Stimulated activated CD4-positive, alpha-beta T cell treated with anti-CD3 and anti-CD28 coated beads, Interleukin-1b, Interleukin-23, amount 100 ng/mL, for 48 hours (primary cell): ENCODE measurements around the gene NEU1.
"Not testable (repeated sequence)": the region's sequence is repeated elsewhere in the genome, so short reads cannot be mapped to it uniquely, and the experiment has no call there.

Experiments used
- DNase-seq: peaks from one replicate; pipeline ENCODE4 v3.0.0-alpha.2; 2020

Gene NEU1

DNA sequence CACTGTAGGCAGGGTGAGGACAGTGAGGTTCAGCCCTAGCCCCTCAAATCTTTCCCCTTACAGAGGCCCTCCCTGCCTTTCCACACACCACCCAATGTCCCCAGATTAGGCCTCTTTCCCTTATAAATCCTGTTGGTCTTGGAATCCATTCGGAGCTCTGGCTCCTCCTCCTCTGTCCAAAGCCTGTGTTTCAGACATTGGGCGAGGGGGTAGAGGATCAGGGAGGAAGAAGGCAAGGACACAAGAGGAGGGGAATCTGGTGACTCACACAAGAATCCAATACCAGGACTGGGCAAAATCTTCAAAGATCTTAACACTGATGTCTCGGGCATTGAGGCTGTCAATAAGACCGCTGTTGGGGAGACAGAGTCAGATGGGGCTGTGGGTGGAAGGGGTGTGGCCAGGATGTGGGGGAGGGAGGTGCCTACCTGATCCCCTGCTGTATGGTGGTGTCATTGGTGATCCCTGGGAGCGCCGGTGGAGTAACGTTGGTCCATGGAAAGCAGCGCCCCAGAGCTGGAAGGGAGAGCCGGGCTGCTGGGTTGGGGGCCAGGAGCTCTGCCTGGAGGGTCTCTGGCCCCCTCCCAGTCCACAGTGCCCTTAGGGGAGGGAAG lies 8.5 kb upstream of the NEU1 start:
- DNase-seq: no peak

DNA sequence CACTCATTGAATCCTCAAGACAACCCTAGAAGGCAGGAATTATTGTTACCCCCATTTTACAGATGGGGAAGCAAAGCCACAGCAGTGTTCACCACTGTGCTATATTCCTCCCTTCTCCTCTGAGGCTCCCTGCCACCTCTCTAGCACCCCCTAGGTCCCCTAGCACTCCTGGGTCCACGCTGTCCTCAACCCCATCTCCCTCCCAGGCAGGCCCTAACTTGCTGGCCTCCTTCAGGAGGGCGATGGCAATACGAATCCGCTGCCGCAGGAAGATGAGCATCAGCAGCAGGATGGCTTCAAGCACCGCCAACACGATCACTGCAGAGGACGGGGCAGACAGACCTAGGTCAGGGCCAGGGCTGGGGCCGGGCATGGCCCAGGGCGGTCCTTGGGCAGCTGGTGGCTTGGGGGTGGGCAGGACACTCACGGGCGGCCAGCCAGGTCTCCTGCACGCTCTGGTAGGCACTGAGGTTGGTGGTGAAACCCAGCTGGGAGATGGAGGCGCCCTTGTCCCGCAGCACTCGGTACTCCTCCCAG lies 7.8 kb upstream of the NEU1 start:
- DNase-seq: no peak

DNA sequence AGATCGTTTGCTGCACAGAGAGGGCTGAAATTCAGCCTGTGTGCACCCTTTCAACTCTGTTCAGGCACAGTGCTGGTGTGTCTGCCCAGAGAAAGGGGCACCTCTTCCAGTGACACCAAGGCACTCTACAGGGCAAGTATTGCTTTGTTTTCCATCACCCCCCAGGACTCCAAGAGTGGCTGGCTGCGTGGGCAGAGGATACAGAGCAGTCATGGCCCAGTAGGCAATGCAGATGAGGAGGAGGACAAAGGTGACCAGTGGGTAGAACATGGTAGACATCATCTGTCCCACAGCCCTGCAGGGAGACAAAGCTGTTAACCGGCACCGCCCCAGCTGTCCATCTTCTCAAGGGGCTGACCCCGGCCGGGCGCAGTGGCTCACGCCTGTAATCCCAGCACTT lies 6.7 kb upstream of the NEU1 start:
- DNase-seq: no peak

DNA sequence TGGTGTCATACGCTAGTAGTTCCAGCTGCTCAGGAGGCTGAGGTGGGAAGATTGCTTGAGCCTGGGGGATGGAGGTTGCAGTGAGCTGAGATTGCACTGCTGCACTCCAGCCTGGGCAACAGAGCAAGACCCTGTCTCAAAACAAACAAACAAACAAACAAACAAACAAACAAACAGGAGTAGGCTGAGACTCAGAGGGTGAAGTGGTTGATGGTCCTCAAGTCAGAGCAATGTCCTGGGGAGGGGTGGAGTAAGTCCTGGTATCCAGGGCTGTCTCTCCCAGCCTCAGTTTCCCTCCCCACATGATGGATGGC lies 6.0 kb upstream of the NEU1 start:
- not testable (repeated sequence) for DNase-seq

DNA sequence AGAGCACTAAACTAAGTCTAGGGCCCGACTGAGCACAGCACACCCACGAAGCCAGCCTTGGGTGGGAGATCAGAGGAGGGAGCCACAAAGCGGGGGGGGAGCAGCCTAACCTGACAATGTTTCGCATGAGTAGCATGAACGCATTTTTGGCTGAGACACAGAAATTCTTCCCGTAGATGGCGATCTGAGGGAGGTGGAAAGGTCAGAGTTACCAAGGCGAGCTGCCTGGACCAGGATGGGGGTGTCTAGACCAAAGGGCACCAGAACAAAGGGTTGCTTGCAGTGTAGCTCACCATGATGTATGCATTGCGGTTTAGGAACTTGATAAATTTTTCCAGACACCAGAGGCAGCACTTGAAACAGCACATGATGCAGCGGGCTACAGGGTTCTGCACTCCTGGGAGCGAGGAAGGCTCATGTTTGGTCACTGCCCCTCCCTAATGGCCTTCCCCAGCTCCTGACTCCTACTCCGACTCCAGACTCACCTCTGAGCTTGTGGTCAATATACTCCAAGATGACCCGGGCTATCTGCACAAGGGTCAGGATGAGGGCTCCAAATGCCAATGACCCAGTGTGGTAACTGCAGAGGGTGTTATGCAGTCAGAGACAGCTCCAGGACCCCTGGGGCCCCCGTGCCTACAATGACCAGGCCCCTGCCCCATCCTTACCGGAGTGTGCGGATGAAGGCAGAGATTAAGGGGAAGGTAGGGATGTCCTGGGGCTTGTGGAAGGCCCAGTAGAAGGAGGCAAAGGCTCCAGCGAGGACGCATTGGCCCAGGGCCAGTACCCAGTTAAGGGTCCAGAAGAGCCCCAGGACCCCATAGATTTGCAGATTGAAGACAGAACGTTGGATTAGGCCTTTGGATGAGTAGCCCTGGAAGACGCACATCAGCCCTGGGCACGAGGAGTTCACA lies 2.8 kb upstream of the NEU1 start:
- DNase-seq: no peak

DNA sequence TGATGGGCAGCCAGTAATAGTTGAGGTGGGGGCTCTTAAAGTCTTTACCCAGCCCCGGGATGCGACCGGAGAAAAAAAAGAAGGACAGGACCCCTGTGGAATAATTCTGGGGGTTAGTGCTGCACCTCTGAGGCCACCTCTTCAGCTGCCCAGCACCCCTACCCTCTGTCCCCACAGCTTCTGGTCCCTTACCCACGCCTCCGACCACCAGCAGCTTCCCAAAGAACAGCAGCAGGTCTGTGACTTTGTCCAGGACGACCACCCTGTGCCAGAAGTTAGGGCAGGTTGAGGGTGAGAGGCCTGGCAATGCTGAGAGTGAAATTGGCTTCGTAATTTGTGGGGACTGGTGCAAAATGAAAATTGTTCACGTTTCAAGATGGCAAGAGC lies 2.2 kb upstream of the NEU1 start:
- DNase-seq: no peak

DNA sequence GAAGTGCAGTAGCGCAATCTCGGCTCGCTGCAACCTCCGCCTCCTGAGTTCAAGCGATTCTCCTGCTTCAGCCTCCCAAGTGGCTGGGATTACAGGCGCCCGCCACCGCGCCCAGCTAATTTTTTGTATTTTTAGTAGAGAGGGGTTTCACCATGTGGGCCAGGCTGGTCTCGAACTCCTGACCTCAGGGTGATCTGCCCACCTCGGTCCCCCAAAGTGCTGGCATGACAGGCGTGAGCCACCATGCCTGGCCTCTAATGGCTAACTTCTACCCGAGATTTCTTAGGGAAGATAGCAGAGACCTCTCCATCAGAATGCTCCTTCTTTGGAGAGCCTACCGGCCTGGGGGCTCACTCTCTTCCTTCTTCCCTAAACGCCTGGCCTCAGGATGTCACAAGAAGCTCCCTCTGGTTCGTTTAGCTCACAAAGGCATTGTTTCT lies 1.5 kb upstream of the NEU1 start:
- not testable (repeated sequence) for DNase-seq

DNA sequence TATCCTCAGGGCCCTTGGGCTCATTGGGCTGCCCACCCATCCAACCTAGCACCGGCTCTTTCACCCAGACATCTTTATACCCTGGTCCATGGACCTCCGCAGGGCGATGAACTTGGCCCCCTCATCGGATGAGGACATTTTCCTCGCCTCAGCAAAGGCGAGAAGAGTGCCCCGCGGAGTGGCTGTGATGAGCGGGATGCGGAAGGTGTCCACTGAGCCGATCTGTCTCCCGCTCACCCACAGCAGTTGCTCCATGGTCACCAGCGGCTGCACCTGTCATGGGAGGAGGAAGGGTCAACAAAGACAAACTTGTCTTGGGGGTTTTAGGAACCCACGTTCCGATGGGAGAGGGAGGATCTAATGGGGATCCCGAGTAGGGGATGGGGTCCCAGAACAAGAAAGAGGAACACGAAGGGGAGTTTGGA lies 690 bp downstream of the NEU1 start:
- no peak for DNase-seq

DNA sequence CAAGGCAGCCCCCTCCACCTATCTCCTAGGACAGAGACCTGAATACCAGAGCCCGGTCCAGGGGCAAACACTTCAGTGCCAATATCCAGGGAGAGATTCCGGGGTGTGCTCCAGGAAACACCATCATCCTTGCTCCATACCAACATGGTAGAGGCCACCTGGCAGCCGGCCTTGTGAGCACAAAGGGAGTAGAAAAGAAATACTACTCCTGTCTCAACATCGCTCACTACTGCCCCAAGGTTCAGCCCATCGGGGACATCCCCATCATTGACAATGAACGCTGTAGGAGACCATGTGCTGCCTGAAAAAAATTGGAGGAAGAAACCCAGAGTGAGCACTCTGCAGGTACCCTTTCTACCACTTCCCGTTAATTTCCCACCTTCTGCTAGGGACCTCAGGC lies 1.5 kb downstream of the NEU1 start:
- DNase-seq: no peak

DNA sequence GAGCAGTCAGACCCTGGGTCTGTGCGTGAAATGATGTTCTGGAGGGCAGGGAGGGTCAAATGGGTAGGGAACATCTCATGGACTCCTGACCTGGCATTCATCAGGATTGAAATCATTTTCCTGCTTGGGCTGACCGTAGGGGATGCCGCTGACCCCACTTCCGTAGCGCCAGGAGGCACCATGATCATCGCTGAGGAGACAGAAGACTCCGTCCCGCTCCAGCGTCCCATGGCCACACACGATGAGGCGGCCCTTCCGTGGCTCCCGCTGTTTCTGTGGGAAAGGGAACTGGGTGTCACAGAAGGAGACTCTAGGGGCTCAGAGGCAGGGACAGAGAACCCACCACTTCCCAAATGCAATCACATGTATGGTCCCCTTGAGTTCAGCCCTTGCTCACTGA lies 2.3 kb downstream of the NEU1 start:
- DNase-seq: no peak

DNA sequence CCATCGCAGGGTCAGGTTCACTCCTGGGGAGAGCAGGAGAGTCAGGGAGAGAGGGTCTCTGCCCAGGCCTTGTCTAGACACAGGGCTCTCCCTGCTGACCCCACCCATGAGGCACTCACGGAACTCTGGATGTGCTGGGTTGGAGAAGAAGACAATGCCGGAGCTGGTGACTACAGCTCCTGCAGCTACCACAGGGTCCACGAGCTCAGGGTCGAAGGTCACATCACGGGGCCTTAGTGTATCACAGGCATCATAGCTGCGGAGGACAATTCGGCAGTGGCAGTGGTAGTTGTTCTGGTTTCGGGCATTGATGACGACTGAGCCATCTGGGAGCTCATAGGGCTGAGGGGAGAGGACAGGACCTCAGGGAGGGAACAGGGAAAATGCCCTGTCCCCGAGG lies 2.7 kb downstream of the NEU1 start:
- no peak for DNase-seq

DNA sequence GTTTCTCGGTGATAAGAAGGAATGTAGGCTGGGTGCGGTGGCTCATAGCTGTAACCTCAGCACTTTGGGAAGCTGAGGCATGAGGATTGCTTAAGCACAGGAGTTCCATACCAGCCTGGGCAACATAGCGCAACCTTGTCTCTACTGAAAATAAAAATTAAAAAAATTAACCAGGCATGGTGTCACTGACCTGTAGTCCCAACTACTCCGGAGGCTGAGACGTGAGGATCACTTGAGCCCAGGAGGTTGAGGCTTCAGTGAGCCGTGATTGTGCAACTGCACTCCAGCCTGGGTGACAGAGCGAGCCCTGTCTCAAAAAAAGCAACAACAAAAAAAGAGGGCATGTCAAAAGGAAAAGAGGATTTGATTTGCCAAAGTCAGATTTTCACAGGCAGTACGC lies 3.9 kb downstream of the NEU1 start:
- DNase-seq: no peak

DNA sequence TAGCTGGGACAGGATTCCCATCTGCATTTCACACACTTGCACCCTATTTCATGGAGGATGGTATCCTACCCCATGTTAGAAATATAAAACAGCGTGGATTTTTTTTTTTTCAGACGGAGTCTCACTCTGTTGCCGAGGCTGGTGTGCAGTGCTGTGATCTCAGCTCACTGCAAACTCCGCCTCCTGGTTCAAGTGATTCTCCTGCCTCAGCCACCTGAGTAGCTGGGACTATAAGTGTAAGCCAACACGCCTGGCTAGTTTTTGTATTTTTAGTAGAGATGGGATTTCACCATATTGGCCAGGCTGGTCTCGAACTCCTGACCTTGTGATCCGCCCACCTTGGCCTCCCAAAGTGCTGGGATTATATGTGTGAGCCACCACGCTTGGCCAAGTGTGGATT lies 4.8 kb downstream of the NEU1 start:
- not testable (repeated sequence) for DNase-seq

DNA sequence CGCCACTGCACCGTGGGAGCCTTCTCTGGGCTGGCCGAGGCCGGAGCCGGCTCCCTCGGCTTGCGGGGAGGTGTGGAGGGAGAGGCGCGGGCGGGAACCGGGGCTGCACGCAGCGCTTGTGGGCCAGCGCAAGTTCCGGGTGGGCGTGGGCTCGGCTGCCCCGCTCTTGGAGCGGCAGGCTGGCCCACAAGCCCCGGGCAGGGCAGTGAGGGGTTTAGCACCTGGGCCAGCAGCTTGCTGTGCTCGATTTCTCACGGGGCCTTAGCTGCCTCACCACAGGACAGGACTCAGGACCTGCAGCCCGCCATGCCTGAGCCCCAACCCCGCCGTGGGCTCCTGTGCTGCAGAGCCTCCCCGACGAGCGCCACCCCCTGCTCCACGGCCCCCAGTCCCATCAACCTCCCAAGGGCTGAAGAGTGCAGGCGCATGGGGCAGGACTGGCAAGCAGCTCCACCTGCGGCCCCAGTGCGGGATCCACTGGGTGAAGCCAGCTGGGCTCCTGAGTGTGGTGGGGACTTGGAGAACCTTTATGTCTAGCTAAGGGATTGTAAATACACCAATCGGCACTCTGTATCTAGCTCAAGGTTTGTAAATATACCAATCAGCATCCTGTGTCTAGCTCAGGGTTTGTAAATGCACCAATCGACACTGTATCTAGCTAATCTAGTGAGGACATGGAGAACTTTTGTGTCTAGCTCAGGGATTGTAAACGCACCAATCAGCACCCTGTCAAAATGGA lies 10.5 kb downstream of the NEU1 start:
- DNase-seq: not testable (repeated sequence)

DNA sequence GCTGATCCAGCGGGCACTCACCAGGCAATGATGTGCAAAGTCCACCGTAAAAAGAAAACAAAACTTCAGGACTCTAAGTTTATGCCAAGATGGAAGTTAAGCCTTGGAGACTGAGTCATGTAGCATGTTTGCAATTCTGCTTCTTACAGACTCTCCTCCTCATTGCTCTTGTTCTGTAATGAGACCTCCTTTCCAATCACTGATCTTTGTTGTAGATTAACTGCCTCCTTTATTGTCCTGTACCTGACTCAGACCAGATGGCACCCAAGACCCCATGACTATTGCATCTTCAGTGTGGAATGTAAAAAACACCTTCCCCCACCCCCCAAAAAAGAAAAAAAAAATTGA lies 11.2 kb downstream of the NEU1 start:
- no peak for DNase-seq

DNA sequence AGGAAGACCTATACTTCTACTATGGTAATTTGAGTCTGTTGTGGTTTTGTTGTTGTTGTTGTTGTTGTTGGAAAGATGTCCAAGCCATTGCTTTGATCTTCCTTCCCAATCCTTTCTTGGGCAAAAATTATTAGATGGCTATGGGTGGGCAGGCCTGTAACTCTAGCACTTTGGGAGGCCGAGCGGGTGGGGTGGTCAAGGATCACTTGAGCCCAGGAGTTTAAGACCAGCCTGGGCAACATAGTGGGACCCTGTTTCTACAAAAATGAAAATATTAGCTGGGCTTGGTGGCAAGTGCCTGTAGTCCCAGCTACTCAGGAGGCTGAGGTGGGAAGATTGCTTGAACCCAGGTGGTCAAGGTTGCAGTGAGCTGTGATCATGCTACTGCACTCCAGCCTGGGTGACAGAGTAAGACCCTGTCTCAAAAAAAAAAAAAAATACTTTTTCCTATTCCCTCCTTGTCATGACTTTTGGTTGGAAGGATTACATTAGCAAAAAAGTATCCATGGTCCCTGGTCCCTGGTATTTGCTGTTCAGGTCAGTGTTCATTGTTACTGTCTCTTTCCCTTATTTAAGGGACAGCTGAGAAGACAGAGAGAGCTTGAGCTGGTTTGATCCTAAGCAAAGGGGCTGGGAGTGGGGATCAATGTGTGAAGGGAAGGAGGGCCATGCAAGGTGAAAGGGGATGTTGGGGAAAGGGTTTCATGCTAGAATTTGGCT lies 11.7 kb downstream of the NEU1 start:
- no peak for DNase-seq

DNA sequence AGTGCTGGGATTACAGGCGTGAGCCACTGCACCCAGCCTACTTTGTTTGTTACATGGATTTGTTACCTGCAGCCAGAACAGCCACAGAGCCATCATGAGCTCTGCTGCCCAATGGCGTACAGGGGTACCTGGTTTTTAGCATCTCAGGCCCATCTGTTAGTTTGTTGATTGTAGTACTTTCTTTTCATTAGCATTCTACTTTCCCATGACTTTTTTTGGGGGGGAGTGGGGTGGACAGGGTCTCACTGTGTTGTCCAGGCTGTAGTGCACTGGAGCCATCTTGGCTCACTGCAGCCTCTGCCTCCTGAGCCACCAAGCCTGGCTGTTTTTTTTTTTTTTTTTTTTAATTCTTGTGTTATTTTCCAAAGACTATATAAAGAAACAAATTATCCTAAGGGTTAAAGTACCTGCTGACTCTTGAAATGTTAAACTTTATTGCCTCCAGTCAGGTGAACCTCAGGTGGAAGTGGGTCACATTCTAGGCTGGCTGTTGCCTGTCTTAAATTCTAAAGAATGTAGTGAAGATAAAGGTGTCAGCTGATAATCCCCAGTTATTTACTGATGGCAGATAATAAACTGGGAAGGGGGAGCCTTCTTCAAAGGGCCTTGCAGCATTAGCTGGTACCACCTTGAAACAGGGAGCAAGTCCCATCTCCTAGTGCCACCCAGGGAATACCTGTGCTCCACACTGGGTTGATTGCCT lies 15.2 kb downstream of the NEU1 start:
- DNase-seq: no peak

DNA sequence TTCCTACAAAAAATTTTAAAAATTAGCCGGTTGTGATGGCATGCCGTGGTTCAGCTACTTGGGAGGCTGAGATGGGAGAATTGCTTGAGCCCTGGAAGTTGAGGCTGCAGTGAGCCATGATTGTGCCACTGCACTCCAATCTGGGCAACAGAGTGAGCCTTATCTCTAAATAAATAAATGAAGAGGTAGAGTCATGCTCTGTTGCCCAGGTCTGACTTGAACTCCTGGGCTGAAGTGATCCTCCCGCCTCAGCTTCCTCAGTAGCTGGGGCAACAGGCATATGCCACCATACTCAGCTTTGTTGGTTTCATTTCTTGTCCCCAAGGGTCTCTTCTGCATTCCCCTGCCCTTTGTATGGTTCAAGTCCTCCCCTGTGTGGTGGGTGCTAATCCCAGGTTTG lies 18.1 kb downstream of the NEU1 start:
- no peak for DNase-seq

DNA sequence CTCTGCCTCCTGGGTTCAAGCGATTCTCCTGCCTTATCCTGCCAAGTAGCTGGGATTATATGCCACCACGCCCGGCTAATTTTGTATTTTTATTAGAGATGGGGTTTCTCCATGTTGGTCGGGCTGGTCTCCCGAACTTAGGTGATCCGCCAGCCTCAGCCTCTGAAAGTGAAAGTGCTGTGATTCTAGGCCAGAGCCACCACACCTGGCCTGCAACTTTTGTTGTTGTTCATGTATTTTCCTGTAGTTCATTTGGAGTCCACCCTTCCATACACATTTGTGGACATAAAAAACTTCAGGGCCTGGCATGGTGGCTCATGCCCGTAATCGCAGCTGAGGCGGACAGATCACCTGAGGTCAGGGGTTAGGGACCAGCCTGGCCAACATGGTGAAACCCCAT lies 20.6 kb downstream of the NEU1 start:
- no peak for DNase-seq

DNA sequence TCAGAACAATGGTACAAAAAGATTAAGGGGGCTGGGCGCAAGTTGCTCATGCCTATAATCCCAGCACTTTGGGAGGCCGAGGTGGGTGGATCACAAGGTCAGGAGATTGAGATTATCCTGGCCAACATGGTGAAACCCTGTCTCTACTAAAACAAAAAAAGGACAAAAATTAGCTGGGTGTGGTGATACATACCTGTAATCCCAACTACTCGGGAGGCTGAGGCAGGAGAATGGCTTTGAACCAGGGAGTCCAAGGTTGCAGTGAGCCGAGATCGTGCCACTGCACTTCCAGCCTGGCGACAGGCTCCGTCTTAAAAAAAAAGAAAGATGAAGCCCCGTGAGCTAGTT lies 22.9 kb downstream of the NEU1 start:
- DNase-seq: not testable (repeated sequence)

DNA sequence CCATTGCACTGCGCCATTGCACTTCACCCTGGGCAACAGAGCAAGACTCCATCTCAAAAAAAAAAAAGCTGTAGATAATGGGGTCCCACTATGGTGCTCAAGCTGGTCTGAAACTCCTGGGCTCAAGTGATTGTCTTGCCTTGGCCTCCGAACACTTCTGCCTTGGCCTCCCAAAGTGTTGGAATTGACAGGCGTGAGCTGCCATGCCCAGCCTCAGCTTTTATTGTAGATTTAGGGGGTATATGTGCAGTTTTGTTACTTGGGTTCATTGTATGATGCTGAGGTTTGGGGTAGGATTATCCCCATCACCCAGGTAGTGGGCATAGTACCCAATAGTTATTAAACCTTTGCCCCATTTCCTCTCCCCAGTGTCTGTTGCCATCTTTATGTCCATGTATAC lies 23.7 kb downstream of the NEU1 start:
- DNase-seq: no peak

DNA sequence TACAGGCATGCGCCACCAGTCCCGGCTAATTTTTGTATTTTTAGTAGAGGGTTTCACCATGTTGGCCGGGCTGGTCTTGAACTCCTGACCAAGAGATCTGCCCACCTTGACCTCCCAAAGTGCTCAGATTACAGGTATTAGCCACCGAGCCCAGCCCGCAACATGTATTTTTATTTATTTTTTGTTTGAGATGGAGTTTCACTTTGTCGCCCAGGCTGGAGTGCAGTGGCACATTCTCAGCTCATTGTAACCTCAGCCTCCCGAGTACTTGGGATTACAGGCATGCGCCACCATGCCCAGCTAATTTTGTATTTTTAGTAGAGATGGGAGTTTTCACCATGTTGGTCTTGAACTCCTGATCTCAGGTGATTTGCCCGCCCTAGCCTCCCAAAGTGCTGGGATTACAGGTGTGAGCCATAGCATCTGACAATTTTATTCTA lies 24.5 kb downstream of the NEU1 start:
- DNase-seq: not testable (repeated sequence)
